HG03060 (cell line): ENCODE measurements around the gene METAP2.

Experiments used
- ATAC-seq: cut with Tn5 transposase; IDR thresholded peaks from one replicate; pipeline ENCODE4 v1.9.1; 2021; ENCODE audit warnings: low read depth, moderate number of reproducible peaks; ENCODE audit not compliant: unreplicated experiment

Gene METAP2

GRCh38 chr12:95547522-95548055 lies 73.6 kb downstream of the METAP2 start:
- no peak for ATAC-seq

GRCh38 chr12:95548056-95548538 lies 74.1 kb downstream of the METAP2 start:
- ATAC-seq, result no peak

GRCh38 chr12:95548539-95549391 lies 74.8 kb downstream of the METAP2 start:
- no peak for ATAC-seq

- ATAC-seq, result no peak
Measured at GRCh38 chr12:95549392-95550084, 75.6 kb downstream of the METAP2 start.

GRCh38 chr12:95551305-95551704 lies 77.4 kb downstream of the METAP2 start, which contains the start of gene USP44:
Gene USP44, minus strand, starts transcription at chr12:95551476. Its CDS starts 17,220 bp downstream, at chr12:95534256.
- no peak for ATAC-seq

GRCh38 chr12:95551913-95552516 lies 78.1 kb downstream of the METAP2 start:
- ATAC-seq, result no peak

- no peak for ATAC-seq
Measured at GRCh38 chr12:95553197-95553943, 79.4 kb downstream of the METAP2 start.

- no peak for ATAC-seq
Measured at GRCh38 chr12:95554532-95555071, 80.7 kb downstream of the METAP2 start.

GRCh38 chr12:95557625-95558024 lies 83.7 kb downstream of the METAP2 start:
- ATAC-seq, result no peak
